Ovary (tissue), 9 donors: Measurements from ENCODE around the gene SLC41A1. TPM values are rescaled to one million over a fixed set of nuclear protein-coding genes. Genes with fewer than 3 reads are reported as not detected.
A peak's percentile ranks its signal among the peaks of the same experiment; 100 is the strongest.

Source experiments
- DNase-seq, 5 donors: peaks; one replicate each; pipeline ENCODE4 v3.0.0-alpha.2; 2019 to 2020
- H3K27ac ChIP-seq, 2 donors: fragments of 200-600 bp; one replicate each; pipeline versions ENCODE4 v1.5.1 to v1.8.0; 2019 to 2022
- H3K27me3 ChIP-seq: fragments of 200-600 bp; one replicate; pipeline ENCODE4 v1.8.0; 2022
- H3K36me3 ChIP-seq: fragments of 200-600 bp; sonication (generic); one replicate; pipeline ENCODE4 v1.5.1; 2019
- H3K4me1 ChIP-seq: one replicate; pipeline ENCODE4 v1.8.1; 2013; ENCODE audit warnings: mild to moderate bottlenecking, moderate library complexity; ENCODE audit not compliant: insufficient read depth
- H3K4me3 ChIP-seq: fragments of 200-600 bp; sonication (generic); one replicate; pipeline ENCODE4 v1.5.1; 2017
- H3K9me3 ChIP-seq, 2 donors: fragments of 200-600 bp in 1 of 2; sonication (generic) in 1 of 2; one replicate each; pipeline versions ENCODE4 v1.5.1 to v1.8.1; 2013 to 2019; ENCODE audit warnings: mild to moderate bottlenecking in 1 of 2, moderate library complexity in 1 of 2
- CTCF ChIP-seq, 3 donors: fragments of 450-650 bp in 2 of 3; fragments of 200-600 bp in 1 of 3; IDR thresholded peaks; one replicate each; pipeline versions ENCODE4 v1.5.1 to v1.8.0; 2016 to 2022; ENCODE audit warnings: antibody characterized with exemption in 3 of 3, mild to moderate bottlenecking in 1 of 3
- EP300 ChIP-seq: sonication (generic); formaldehyde crosslinking; IDR thresholded peaks from one replicate; pipeline ENCODE4 v1.6.1; 2017; ENCODE audit warnings: antibody characterized with exemption
- POLR2A ChIP-seq: fragments of 450-650 bp; IDR thresholded peaks from one replicate; pipeline ENCODE4 v1.6.1; 2017; ENCODE audit warnings: antibody characterized with exemption, mild to moderate bottlenecking, moderate library complexity
- WGBS, 3 donors: extraction: QIAGEN DNeasy Blood & Tissue Kit in 1 of 3; methylation state at CpG; one replicate each; pipeline versions ENCODE4 v1.1.5 to v1.1.7; 2013 to 2017; 5-methylcytosine and 5-hydroxymethylcytosine counted together
- intact Hi-C, 4 donors: fragments of 100-400 bp; cut with DNase I; formaldehyde crosslinking; loops; one replicate each; pipeline versions ENCODE4 v1.11.0 to v1.15.1; 2022 to 2023
- polyA plus RNA-seq, 2 donors: library from polyadenylated mRNA; stranded (reverse); fragments of 200-250 nt in 1 of 2; fragments of 350-450 nt in 1 of 2; fragmentation: Illumina TruSeq in 1 of 2; extraction: RNeasy Lipid Tissue Mini Kit (QIAGEN cat#74804) in 1 of 2; gene quantifications; one replicate each; pipeline ENCODE4 v1.2.3, GENCODE V29; 2013 to 2014
- total RNA-seq, 7 donors: library from RNA; depleted of rRNA in 2 of 7; stranded (reverse); fragments of >200 nt in 2 of 7; fragmentation: NEBNext Ultra II Directional in 3 of 7; extraction: Animal tissue kit (Norgen Biotek cat#: 25700) in 3 of 7; gene quantifications; one replicate each; pipeline versions ENCODE4 v1.1.0 to v1.2.4, GENCODE V29; 2016 to 2023
- donor health status: DM: no; HTN: no; CAD: no; lungs with moderate emphysema.
- donor health status: DM: no; HTN: no; CAD: no.
- donor health status: Bipolar disorder and iron deficiency.
- donor health status: DM: yes; HTN: yes; CAD: no.
- donor health status: DM: no; HTN: no; CAD: no.
- donor health status: DM: yes; HTN: yes; CAD: no.

The SLC41A1 gene
- total and polyA plus RNA-seq, 9 donors: 12.5 to 75.9 (median 33.5) TPM

DNA sequence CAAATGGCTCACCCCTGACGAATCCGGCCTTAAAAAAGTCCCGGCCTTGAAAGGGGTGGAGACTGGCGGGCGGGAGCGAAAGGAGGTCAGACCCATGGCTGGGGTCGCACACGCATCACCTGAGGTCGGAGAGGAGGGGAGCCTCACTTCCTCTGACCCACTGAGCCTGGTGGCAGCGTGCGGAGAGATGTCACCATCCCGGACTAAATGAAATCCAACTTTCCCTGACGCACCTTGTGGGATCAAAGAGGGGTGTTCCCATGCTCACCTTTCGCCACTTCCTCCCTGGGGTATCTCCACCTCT, 709 bp upstream of the SLC41A1 start:
- no peaks in the 10 kb centered on the region for H3K36me3 ChIP-seq
- WGBS, 3 donors: 2 to 7% (median 4%) methylated on average over 14 of the region's 14 CpGs
- H3K4me3 ChIP-seq: peak overlapping the region; percentile 85
- intact Hi-C loops: no loop called here
- peaks cover 25% of the 10 kb centered on the region for H3K4me1 ChIP-seq
- H3K9me3 ChIP-seq: no peaks in the 10 kb centered on the region
- no peaks in the 10 kb centered on the region for H3K27me3 ChIP-seq
- TF ChIP-seq CTCF (IDR thresholded peaks at IDR 0.05): no peak
- no peak for TF ChIP-seq POLR2A
- no peak for TF ChIP-seq EP300
- H3K27ac ChIP-seq: peak overlapping the region; percentile 87 to 90
- DNase-seq: no peak

DNA sequence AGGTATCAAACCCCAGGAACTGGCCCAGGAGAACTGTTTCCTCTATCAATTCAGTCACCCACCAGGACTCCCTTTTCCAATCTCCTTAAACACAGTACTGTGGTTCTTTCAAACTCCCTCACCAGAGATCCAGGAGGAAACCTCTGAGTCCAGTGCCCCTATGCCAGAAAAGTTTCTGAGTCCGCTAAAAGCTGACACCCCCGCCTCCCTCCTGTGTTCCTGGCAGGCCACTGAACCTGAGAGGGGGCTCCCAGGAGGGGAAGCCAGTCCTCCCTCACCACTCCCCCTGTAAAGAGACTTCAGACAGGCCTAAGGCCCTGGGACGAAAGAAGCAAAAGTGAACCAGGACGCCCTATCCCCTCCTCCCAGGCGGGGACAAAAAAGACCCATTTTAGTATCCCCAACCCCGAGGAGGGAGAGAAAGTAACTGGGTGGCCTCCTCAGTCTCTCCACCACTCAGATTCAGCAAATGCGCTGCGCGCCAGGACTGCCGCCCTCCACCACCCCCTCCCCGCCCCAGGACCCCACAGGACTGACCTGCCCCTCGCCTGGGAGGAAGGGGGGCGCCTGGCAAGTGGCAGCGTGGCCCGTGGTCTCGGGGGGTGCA, 624 bp downstream of the SLC41A1 start:
- intact Hi-C loops: no loop called here
- Histone ChIP-seq H3K27ac (peak overlapping the region; percentile 87 to 90), H3K9me3 (no peaks in the 10 kb centered on the region), H3K36me3 (no peaks in the 10 kb centered on the region), H3K27me3 (no peaks in the 10 kb centered on the region), H3K4me3 (peak overlapping the region; percentile 85), H3K4me1 (peaks cover 27% of the 10 kb centered on the region)
- WGBS, 3 donors: 0 to 1% (median 1%) methylated on average over 13 to 16 of the region's 16 CpGs
- TF ChIP-seq EP300 (no peak), CTCF (IDR thresholded peaks at IDR 0.05) (no peak), POLR2A (no peak)
- peak; percentile 54 to 66 (median 60) for DNase-seq

DNA sequence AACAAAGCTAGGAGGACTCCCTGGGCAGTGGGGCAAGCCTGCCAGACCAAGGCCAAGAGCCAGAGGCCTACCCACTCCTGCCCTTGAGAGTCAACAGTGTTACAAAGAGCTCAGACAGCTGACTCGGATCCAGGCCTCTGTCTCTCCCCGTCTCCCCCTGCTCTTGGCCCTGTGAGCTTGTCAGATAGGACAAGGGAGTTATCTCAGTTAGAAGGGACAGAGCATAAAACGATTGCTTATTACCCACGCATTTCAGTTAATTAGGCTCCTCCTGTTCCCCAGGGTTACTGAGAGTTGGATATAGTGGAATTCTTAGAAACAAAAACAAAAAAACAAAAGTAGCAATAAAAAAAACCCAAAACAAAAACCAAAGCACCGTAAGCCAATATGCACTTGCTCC, 1.3 kb downstream of the SLC41A1 start:
- WGBS, 3 donors: 2 to 10% (median 4%) methylated on average over 5 of the region's 5 CpGs
- Histone ChIP-seq H3K4me1 (peaks cover 30% of the 10 kb centered on the region), H3K27ac (no peak overlapping the region), H3K27me3 (no peaks in the 10 kb centered on the region), H3K36me3 (no peaks in the 10 kb centered on the region), H3K4me3 (peak overlapping the region; percentile 85), H3K9me3 (no peaks in the 10 kb centered on the region)
- DNase-seq: peak in 2 of 5 donors; percentile 19 to 35
- TF ChIP-seq POLR2A (no peak), CTCF (IDR thresholded peaks at IDR 0.05) (no peak), EP300 (no peak)
- intact Hi-C loops: no loop called here

DNA sequence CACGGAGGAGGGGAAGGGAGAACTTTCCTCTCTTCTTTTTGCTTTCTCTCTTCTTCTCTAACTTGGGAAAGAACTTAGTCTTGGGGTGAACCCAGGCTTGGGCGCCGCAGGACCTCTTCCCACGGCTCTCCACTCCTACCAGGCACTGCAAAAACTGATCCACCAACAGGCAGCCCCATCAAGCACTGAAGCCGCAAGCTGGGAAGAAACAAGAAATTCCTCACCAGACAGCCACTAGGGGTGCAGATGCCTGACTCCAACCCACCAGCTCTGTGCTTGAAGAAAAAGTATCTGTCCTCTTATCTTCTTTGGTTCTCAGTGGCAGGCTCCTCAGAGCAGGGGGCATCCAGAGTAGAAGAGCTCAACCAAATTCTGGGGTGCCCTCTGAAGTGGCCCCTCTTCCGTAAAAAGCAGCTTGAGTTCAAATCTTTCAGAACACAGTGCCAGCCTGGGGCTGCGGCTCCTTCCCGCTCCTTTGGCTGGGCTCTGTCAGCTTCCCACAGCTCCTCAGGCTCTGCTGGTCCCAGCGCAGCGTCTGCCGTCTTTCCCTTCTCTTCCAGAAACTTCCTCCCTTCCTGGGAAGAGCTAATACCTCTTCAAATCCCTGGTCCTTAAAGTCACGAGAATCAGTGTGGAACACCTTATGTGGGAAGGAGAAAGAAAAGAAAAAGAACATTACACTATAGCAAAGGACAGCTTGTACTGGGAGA, 2.4 kb downstream of the SLC41A1 start:
- intact Hi-C loops: no loop called here
- no peaks in the 10 kb centered on the region for H3K36me3 ChIP-seq
- no peak overlapping the region for H3K4me3 ChIP-seq
- H3K4me1 ChIP-seq: peaks cover 30% of the 10 kb centered on the region
- H3K27me3 ChIP-seq: no peaks in the 10 kb centered on the region
- WGBS, 3 donors: 91 to 92% (median 91%) methylated on average over 12 of the region's 12 CpGs
- no peak for DNase-seq
- no peaks in the 10 kb centered on the region for H3K9me3 ChIP-seq
- H3K27ac ChIP-seq: no peak overlapping the region
- TF ChIP-seq POLR2A (no peak), EP300 (no peak), CTCF (IDR thresholded peaks at IDR 0.05) (no peak)
